Measurements from ENCODE around the gene ALK.

ALK gene

DNA sequence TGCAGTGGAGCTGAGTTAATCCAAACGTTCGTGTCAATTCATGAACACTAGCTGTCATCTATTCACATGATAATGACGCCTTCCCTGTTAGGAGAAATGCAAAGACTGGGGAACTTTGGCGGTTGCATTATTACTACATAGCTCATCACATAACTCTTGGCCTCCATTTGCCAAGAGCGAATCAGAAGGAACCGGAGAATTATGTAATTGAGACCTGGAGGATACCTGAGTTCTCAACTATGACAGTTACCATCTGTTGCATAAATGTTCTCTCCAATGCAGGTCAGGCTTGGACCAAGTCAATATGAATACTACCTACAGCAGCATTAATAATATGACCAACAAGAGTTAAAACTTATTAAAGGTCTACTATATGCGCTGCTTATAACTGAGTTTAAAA is 531.7 kb downstream of the ALK start (continued):
- TF ChIP-seq, protein P1, sequence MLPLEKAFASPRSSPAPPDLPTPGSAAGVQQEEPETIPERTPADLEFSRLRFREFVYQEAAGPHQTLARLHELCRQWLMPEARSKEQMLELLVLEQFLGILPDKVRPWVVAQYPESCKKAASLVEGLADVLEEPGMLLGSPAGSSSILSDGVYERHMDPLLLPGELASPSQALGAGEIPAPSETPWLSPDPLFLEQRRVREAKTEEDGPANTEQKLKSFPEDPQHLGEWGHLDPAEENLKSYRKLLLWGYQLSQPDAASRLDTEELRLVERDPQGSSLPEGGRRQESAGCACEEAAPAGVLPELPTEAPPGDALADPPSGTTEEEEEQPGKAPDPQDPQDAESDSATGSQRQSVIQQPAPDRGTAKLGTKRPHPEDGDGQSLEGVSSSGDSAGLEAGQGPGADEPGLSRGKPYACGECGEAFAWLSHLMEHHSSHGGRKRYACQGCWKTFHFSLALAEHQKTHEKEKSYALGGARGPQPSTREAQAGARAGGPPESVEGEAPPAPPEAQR (tag by site-specific recombination; IDR thresholded peaks at IDR 0.05) = no peak
- TF ChIP-seq ZNF473 (tag by site-specific recombination; IDR thresholded peaks at IDR 0.05) (no peak), ZNF701 (tag by site-specific recombination; IDR thresholded peaks at IDR 0.05) (no peak)

DNA sequence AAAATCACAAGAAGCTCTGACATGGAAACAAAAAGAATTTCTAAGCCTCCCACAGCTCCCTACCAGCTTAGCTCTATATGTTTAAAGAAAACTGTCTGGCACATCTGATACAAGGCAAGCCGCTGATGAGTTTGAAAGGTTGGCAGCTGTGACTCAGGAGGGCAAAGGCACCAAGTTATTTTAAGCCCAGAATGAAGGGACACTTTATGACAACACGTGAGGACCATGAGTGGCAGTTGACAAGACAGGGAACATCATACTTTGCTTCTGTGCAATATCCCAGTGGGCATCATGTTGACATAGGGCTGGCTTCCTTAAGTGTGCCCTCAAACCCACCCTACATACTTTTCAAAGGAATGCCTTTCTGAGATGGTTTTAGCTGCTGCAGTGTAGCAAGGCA is 533.3 kb downstream of the ALK start:
- POLR2A ChIA-PET = no interaction called here
- TF ChIP-seq ZFP41 (tag by site-specific recombination; IDR thresholded peaks at IDR 0.05; ENCODE audit: borderline replicate concordance) = no peak
- H3K36me3 ChIP-seq (ENCODE audit: control insufficient read depth in 2 of 2, insufficient read depth in 1 of 2, low read length in 2 of 2) = no peaks in the 10 kb centered on the region
- no peaks in the 10 kb centered on the region for H3K9me3 ChIP-seq (ENCODE audit: control insufficient read depth, insufficient read depth, low read depth, low read length)
- CTCF ChIA-PET = no interaction called here
- H3K27ac ChIP-seq (ENCODE audit: extremely low read depth, low read depth, low read length) = no peak overlapping the region
- no peak overlapping the region for H3K4me3 ChIP-seq (ENCODE audit: low read depth, low read length)
- no peaks in the 10 kb centered on the region; the same call in 1 of the 2 replicates for H3K4me1 ChIP-seq (ENCODE audit: control insufficient read depth, insufficient read depth, low read length)

DNA sequence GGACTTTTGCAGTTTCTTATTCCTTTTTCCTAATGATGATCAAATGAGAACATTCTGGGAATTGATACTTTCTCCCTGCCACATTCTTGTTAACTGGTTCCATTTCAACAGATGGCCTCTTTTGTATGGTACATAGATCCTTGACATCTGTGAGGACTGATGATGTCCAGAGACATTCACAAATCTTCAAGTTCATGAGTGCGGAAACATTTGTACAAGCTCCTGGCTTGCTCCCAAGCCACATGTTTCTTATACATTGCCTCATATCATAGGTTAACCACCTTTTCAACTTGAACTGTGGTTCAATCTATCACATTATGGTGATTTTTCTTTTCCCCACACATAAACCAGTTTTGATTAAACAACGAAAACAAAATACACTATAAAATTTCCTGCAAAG is 538.9 kb downstream of the ALK start:
- Histone ChIP-seq H3K4me1 (ENCODE audit: control insufficient read depth, insufficient read depth, low read length) (no peaks in the 10 kb centered on the region), H3K9me3 (ENCODE audit: control insufficient read depth, insufficient read depth, low read depth, low read length) (no peaks in the 10 kb centered on the region), H3K36me3 (ENCODE audit: control insufficient read depth in 2 of 2, insufficient read depth in 1 of 2, low read length in 2 of 2) (no peaks in the 10 kb centered on the region), H3K4me3 (ENCODE audit: low read depth, low read length) (no peak overlapping the region), H3K27ac (ENCODE audit: extremely low read depth, low read depth, low read length) (no peak overlapping the region)
- ChIA-PET POLR2A (no interaction called here), CTCF (no interaction called here)
- no peak for TF ChIP-seq ZNF660 (tag by site-specific recombination; IDR thresholded peaks at IDR 0.05)
- no peak for TF ChIP-seq PRDM1 (tag by site-specific recombination; IDR thresholded peaks at IDR 0.05)
- TF ChIP-seq, protein P2, sequence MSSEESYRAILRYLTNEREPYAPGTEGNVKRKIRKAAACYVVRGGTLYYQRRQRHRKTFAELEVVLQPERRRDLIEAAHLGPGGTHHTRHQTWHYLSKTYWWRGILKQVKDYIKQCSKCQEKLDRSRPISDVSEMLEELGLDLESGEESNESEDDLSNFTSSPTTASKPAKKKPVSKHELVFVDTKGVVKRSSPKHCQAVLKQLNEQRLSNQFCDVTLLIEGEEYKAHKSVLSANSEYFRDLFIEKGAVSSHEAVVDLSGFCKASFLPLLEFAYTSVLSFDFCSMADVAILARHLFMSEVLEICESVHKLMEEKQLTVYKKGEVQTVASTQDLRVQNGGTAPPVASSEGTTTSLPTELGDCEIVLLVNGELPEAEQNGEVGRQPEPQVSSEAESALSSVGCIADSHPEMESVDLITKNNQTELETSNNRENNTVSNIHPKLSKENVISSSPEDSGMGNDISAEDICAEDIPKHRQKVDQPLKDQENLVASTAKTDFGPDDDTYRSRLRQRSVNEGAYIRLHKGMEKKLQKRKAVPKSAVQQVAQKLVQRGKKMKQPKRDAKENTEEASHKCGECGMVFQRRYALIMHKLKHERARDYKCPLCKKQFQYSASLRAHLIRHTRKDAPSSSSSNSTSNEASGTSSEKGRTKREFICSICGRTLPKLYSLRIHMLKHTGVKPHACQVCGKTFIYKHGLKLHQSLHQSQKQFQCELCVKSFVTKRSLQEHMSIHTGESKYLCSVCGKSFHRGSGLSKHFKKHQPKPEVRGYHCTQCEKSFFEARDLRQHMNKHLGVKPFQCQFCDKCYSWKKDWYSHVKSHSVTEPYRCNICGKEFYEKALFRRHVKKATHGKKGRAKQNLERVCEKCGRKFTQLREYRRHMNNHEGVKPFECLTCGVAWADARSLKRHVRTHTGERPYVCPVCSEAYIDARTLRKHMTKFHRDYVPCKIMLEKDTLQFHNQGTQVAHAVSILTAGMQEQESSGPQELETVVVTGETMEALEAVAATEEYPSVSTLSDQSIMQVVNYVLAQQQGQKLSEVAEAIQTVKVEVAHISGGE (tag by site-specific recombination; conservative IDR thresholded peaks at IDR 0.05; ENCODE audit: low read depth) = no peak
- TF ChIP-seq KLF8 (tag by site-specific recombination; IDR thresholded peaks at IDR 0.05) = no peak
- TF ChIP-seq ZNF19 (tag by site-specific recombination; IDR thresholded peaks at IDR 0.05; ENCODE audit: low read depth) = no peak
- TF ChIP-seq, protein P3, sequence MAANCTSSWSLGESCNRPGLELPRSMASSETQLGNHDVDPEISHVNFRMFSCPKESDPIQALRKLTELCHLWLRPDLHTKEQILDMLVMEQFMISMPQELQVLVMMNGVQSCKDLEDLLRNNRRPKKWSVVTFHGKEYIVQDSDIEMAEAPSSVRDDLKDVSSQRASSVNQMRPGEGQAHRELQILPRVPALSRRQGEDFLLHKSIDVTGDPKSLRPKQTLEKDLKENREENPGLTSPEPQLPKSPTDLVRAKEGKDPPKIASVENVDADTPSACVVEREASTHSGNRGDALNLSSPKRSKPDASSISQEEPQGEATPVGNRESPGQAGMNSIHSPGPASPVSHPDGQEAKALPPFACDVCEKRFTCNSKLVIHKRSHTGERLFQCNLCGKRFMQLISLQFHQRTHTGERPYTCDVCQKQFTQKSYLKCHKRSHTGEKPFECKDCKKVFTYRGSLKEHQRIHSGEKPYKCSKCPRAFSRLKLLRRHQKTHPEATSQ (tag by site-specific recombination; IDR thresholded peaks at IDR 0.05) = no peak
- TF ChIP-seq, protein P4, sequence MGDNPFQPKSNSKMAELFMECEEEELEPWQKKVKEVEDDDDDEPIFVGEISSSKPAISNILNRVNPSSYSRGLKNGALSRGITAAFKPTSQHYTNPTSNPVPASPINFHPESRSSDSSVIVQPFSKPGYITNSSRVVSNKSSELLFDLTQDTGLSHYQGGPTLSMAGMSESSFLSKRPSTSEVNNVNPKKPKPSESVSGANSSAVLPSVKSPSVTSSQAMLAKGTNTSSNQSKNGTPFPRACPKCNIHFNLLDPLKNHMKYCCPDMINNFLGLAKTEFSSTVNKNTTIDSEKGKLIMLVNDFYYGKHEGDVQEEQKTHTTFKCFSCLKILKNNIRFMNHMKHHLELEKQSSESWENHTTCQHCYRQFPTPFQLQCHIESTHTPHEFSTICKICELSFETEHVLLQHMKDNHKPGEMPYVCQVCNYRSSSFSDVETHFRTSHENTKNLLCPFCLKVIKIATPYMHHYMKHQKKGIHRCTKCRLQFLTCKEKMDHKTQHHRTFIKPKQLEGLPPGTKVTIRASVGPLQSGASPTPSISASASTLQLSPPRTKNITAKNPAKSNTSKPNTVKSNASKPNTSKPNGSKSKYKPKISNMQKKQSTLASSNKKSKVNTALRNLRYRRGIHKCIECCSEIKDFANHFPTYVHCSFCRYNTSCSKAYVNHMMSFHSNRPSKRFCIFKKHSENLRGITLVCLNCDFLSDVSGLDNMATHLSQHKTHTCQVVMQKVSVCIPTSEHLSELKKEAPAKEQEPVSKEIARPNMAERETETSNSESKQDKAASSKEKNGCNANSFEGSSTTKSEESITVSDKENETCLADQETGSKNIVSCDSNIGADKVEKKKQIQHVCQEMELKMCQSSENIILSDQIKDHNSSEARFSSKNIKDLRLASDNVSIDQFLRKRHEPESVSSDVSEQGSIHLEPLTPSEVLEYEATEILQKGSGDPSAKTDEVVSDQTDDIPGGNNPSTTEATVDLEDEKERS (tag by site-specific recombination; IDR thresholded peaks at IDR 0.05) = no peak
- TF ChIP-seq ZNF266 (tag by site-specific recombination; IDR thresholded peaks at IDR 0.05; ENCODE audit: low read depth) = no peak
- TF ChIP-seq ZBTB7A (tag by site-specific recombination; IDR thresholded peaks at IDR 0.05; ENCODE audit: low read depth) = no peak
- no peak for TF ChIP-seq GFI1B (tag by site-specific recombination; IDR thresholded peaks at IDR 0.05)
- TF ChIP-seq OSR2 (tag by site-specific recombination; IDR thresholded peaks at IDR 0.05) = no peak
- TF ChIP-seq ZNF23 (tag by site-specific recombination; IDR thresholded peaks at IDR 0.05; ENCODE audit: borderline replicate concordance) = no peak
- no peak for TF ChIP-seq BCL11A (tag by site-specific recombination; IDR thresholded peaks at IDR 0.05; ENCODE audit: low read depth)
- TF ChIP-seq ZNF335 (tag by site-specific recombination; conservative IDR thresholded peaks at IDR 0.05) = no peak
- no peak for TF ChIP-seq ZNF530 (tag by site-specific recombination; IDR thresholded peaks at IDR 0.05; ENCODE audit: low read depth)
- TF ChIP-seq ZNF548 (tag by site-specific recombination; IDR thresholded peaks at IDR 0.05) = no peak
- TF ChIP-seq HOXC10 (CRISPR knock-in tag; IDR thresholded peaks at IDR 0.05) = no peak
- no peak for TF ChIP-seq ZNF558 (tag by site-specific recombination; IDR thresholded peaks at IDR 0.05)
- TF ChIP-seq, protein P5, sequence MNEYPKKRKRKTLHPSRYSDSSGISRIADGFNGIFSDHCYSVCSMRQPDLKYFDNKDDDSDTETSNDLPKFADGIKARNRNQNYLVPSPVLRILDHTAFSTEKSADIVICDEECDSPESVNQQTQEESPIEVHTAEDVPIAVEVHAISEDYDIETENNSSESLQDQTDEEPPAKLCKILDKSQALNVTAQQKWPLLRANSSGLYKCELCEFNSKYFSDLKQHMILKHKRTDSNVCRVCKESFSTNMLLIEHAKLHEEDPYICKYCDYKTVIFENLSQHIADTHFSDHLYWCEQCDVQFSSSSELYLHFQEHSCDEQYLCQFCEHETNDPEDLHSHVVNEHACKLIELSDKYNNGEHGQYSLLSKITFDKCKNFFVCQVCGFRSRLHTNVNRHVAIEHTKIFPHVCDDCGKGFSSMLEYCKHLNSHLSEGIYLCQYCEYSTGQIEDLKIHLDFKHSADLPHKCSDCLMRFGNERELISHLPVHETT (tag by site-specific recombination; IDR thresholded peaks at IDR 0.05) = no peak
- TF ChIP-seq ZNF76 (tag by site-specific recombination; IDR thresholded peaks at IDR 0.05; ENCODE audit: borderline replicate concordance, low read depth) = no peak

Measured in HEK293 (cell line).